Subcutaneous preadipocyte (primary cell): ENCODE data around the gene SEPTIN7. TPM values are rescaled to one million over a fixed set of nuclear protein-coding genes. Genes with fewer than 3 reads are reported as not detected.

ENCODE experiments used
- total RNA-seq: library from RNA; depleted of rRNA; stranded (reverse); fragments of >200 nt; gene quantifications from 2 replicates; pipeline ENCODE4 v1.2.3, GENCODE V29; 2012

Gene SEPTIN7
- 124 and 127 TPM in 2 replicates for total RNA-seq

GRCh38 chr7:35800718-35801391 is at the start of gene SEPTIN7:
Gene SEPTIN7 (plus strand): TSS chr7:35801057. CDS start chr7:35801210, 153 bp downstream.

Other genes starting within 250 kb of the SEPTIN7 start
- gene HERPUD2, start 105.9 kb upstream of the SEPTIN7 start, total RNA-seq, result 26.8 and 34.5 TPM in 2 replicates